Inferior parietal cortex (tissue), 1 donor: ENCODE results near the gene FBXO31.

Experiments used
- DNase-seq: peaks from one replicate; pipeline ENCODE4 v3.0.0-alpha.2; 2016; ENCODE audit errors: extremely low spot score

The FBXO31 gene, protein sequence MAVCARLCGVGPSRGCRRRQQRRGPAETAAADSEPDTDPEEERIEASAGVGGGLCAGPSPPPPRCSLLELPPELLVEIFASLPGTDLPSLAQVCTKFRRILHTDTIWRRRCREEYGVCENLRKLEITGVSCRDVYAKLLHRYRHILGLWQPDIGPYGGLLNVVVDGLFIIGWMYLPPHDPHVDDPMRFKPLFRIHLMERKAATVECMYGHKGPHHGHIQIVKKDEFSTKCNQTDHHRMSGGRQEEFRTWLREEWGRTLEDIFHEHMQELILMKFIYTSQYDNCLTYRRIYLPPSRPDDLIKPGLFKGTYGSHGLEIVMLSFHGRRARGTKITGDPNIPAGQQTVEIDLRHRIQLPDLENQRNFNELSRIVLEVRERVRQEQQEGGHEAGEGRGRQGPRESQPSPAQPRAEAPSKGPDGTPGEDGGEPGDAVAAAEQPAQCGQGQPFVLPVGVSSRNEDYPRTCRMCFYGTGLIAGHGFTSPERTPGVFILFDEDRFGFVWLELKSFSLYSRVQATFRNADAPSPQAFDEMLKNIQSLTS

GRCh38 chr16:87383505-87384161 is at the start of gene FBXO31:
Gene FBXO31 (minus strand): TSS chr16:87383776. CDS start chr16:87383744, 32 bp downstream.
- DNase-seq: peak; percentile 87

GRCh38 chr16:87432330-87432915 is 48.8 kb upstream of the FBXO31 start:
- DNase-seq: no peak

DNA sequence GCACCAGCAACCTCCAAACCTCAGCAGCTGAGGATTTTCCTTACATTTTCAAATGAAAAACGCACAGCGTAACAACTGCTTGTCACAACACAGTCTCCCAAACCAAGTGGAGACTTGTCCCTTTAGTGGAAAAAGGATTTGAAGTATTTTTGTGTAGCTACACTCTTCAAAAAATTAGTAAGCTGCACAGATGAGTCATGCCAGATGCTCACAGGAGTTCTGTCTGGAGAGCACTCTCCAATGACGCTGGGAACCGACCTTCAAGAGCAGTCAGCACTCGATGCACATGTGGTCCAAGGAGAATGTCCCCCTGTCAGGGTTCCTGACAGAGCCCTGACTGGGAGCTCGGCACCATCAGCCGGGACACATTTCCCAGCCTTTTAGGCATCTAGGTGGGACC is 48.4 kb upstream of the FBXO31 start:
- DNase-seq: no peak

DNA sequence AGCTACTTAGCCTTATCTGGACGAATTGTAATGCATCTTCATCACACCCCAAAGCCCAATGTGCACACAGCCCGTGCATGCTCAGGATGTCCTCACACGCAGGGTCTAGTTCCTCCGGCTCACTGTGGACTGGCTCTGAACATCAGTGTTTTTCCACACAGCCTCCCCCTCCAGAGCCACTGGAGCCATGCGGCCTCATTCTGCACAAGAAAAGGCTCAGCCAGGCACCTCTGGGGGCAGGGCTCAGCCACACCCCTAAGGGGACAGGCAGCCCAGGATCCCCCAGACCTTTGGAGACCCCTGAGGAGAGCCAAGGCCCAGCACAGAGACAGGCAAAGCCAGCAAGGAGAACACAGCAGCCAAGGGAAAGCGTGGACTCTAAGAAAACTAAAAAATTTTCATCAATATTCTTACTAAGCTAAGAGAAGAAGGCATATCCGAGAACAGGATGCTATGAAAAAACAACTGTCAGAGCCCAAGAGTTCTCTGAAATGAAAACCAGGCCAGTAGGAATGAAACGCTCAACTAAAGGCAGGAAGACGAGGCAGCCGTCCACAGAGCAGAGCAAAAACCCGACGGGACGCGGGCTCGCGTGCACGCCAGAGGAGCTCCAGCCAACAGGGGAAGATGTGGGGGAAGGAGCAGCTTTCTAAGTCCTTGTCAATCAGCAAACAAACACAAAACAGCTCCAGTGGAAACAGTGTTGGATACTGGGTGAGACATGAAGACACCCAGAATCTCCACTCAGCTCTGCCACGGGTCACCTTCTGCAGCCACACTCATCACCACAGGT is 43.0 kb upstream of the FBXO31 start:
- no peak for DNase-seq

GRCh38 chr16:87425941-87426340 is 42.4 kb upstream of the FBXO31 start:
- no peak for DNase-seq

GRCh38 chr16:87424266-87424665 is 40.7 kb upstream of the FBXO31 start:
- DNase-seq: no peak

DNA sequence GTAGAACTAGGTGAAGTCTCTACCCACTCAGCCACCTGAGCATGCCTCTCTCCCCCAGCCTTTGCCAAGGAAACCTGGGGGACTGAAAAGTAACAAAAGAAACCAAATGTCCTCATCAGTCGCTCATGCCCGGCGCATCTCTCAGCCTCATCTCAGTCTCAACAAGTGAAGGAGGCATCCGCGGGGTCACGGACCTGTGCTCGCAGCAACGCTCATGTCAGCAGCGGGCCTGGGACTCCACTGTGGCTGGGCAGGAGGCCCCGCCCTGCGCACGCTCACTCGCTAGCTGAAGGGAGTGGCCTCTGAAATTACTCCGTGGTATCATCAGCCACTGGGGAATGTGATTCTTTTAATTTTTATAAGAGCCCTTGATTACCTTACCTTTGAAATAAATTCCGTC is 39.9 kb upstream of the FBXO31 start:
- DNase-seq: no peak

DNA sequence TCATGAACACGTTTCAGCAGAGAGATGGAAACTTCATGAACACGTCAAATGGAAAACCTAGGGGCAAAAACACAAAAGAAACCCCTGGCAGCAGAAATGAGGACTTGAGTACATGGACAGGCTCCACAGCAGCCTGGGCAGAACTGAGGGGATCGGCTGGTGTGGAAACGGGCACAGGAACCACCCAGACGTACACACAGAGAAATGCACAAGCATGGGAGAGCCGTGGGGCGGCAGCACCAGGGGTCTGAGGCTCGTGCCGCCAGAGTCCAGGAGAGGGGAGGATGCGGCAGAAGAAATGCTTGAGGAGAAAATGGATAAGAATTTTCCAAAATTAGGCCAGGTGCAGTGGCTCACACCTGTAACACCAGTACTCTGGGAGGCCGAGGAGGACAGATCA is 38.5 kb upstream of the FBXO31 start:
- DNase-seq: no peak

- no peak for DNase-seq
Observed at GRCh38 chr16:87421003-87421912, 37.7 kb upstream of the FBXO31 start.

- no peak for DNase-seq
Observed at GRCh38 chr16:87420026-87421002, 36.7 kb upstream of the FBXO31 start.

GRCh38 chr16:87418644-87419043 is 35.1 kb upstream of the FBXO31 start:
- no peak for DNase-seq

DNA sequence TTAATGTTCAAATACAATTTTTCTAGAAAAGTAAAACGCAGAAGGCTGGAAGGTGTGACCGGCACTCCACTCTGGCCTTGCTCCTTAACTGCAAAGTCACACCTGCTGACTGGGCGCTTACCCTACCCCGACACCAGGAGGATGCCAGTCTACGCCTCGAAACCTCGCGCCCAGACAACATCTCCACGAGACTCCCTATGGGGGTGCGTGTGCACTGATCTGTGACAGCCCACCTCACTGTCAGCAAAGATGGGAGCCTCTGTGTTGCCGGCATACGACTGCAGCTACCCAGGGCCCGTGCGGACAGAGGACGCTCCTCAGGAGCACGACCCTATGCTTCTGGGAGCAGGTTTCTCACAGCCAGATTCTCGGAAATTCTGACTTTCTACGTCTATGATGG is 34.6 kb upstream of the FBXO31 start:
- DNase-seq: no peak

DNA sequence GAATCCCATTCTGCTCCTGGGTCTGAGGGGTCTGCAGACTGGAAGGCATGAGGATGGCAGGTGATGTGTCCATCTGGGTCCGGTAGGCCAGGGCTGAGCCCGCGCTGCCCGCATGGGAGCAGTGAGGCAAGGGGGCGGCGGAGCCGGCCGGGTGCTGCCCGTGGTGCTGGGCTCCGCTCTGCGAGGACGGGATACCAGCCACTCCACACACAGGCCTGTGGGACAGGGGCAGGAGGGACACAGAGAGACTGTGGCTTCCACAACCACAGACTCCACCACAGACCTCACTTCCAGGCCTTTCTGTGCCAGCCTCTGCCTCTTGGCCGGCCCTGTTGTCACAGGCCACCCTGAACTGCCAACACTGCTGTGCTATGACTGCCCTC is 33.9 kb upstream of the FBXO31 start:
- DNase-seq: no peak

- peak; percentile 51 for DNase-seq
Observed at GRCh38 chr16:87416826-87417527, 33.4 kb upstream of the FBXO31 start.

- DNase-seq: no peak
Observed at GRCh38 chr16:87415441-87415840, 31.9 kb upstream of the FBXO31 start.

DNA sequence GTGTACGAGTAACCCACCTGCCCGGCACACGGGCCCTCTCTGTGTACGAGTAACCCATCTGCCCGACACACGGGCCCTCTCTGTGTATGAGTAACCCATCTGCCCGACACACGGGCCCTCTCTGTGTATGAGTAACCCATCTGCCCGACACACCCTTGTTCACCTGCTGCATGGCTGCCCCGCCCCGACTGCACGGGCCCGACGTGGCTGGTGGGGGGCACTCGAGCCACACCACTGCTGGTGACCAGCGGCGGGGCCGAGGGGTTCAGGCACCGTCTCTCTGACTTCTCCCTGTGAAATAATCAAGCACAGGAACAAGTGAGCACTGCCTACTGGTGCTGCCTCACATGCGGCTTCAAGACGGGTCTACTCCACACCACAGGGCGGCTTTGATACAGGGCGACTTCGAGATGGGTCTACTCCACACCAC is 30.7 kb upstream of the FBXO31 start:
- no peak for DNase-seq

DNA sequence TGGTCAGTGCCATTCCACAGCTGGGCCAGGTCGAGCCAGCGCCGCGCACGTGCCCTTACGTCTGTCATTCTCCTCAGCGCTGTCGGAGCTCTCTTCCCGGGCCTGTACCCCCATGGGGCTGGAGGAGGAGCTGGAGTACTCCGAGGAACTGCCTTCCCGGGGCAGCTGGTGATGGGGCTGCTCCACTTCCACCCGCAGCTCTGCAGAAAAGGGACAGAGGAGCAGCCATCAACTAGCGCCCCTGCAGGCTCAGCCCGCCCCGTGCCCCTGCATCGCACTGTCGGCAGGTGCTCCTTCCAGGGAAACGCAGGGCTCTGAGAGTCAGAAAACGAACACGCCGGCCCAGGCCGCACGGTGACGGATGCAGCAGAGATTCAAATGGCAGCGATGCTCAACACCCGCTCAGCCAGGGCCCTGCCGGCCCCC is 29.4 kb upstream of the FBXO31 start:
- DNase-seq: no peak

DNA sequence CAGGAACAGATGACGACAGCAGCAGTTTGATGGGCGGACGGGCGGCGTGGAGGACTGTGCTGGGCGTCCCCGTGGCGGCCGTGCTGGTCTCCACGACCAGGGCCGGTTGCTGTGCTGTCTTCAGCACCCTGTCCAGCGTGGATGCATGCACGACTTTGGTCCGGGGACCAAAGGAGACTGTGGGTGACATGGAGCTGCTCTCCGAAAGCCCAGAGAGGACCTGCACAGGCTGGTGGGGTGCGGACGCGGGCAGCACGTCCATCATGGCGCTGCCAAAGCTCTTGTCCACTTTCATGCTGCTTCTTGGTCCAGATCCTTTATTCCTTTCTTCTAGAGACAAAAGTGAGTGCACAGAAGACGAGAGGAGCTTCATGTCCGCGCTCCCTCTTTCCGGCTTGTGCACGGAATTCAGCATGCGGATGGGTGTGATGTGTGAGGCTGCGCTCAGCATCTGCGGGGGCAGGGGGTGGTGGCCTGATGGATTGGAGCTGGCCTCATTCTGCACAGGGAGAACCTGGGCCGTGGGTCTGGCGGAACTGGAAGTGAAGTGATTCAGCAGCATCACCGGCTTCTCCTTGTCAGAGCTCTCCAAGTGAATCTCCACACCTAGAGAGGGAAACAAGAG is 28.9 kb upstream of the FBXO31 start:
- DNase-seq: no peak
